Mesendoderm (in vitro differentiated cells): Measurements from ENCODE around the gene DZIP1.

ENCODE experiments used
- DNase-seq: peaks from one replicate; pipeline ENCODE4 v3.0.0; 2013
- H2AK5ac ChIP-seq: 2 replicates; pipeline ENCODE4 v1.6.1; 2013; ENCODE audit warnings: low read length, inconsistent platforms
- H2BK120ac ChIP-seq: 2 replicates; pipeline ENCODE4 v1.6.1; 2013; ENCODE audit warnings: low read depth, mild to moderate bottlenecking, low read length, moderate library complexity, mixed read lengths
- H2BK15ac ChIP-seq: replicated peaks from 2 replicates; pipeline ENCODE4 v1.6.1; 2013; ENCODE audit warnings: low read depth, mild to moderate bottlenecking, moderate library complexity
- H2BK5ac ChIP-seq: 2 replicates; pipeline ENCODE4 v1.6.1; 2013; ENCODE audit warnings: low read length, inconsistent platforms
- H3K18ac ChIP-seq: 2 replicates; pipeline ENCODE4 v1.6.1; 2013; ENCODE audit warnings: mild to moderate bottlenecking, low read length, mixed read lengths
- H3K23ac ChIP-seq: one replicate; pipeline ENCODE4 v1.6.1; 2013; ENCODE audit warnings: low read length
- H3K27ac ChIP-seq: 2 replicates; pipeline ENCODE4 v1.5.1; 2013; ENCODE audit warnings: low read depth, mild to moderate bottlenecking, inconsistent platforms, low read length, moderate library complexity
- H3K27me3 ChIP-seq: 2 replicates; pipeline ENCODE4 v1.6.1; 2013; ENCODE audit warnings: low read length, control low read depth, mild to moderate bottlenecking, inconsistent platforms; ENCODE audit not compliant: insufficient read depth, poor library complexity
- H3K36me3 ChIP-seq: 2 replicates; pipeline ENCODE4 v1.6.1; 2013; ENCODE audit warnings: low read length, inconsistent platforms; ENCODE audit not compliant: control insufficient read depth, insufficient read depth
- H3K4ac ChIP-seq: one replicate; pipeline ENCODE4 v1.6.1; 2013; ENCODE audit warnings: low read depth, mild to moderate bottlenecking, low read length, moderate library complexity
- H3K4me1 ChIP-seq: 2 replicates; pipeline ENCODE4 v1.6.1; 2013; ENCODE audit warnings: low read depth, low read length, inconsistent platforms; ENCODE audit not compliant: control insufficient read depth
- H3K4me2 ChIP-seq: 2 replicates; pipeline ENCODE4 v1.6.1; 2013; ENCODE audit warnings: low read length
- H3K4me3 ChIP-seq: 2 replicates; pipeline ENCODE4 v1.5.1; 2013; ENCODE audit warnings: mild to moderate bottlenecking, low read length
- H3K56ac ChIP-seq: one replicate; pipeline ENCODE4 v1.6.1; 2013; ENCODE audit warnings: low read length
- H3K79me1 ChIP-seq: 2 replicates; pipeline ENCODE4 v1.6.1; 2013; ENCODE audit warnings: low read length, inconsistent platforms
- H3K79me2 ChIP-seq: 2 replicates; pipeline ENCODE4 v1.6.1; 2013; ENCODE audit warnings: mild to moderate bottlenecking, low read length; ENCODE audit not compliant: control insufficient read depth, insufficient read depth
- H3K9ac ChIP-seq: 2 replicates; pipeline ENCODE4 v1.6.1; 2013; ENCODE audit warnings: low read length, inconsistent platforms
- H4K5ac ChIP-seq: one replicate; pipeline ENCODE4 v1.6.1; 2013; ENCODE audit warnings: low read length
- H4K8ac ChIP-seq: one replicate; pipeline ENCODE4 v1.6.1; 2013; ENCODE audit warnings: low read depth, mild to moderate bottlenecking, control low read depth, low read length, moderate library complexity
- WGBS: extraction: QIAGEN DNeasy Blood & Tissue Kit; methylation state at CpG from one replicate; pipeline ENCODE4 v1.1.7; 2013; ENCODE audit warnings: low lambda C conversion rate, missing lambda C conversion rate; ENCODE audit not compliant: insufficient coverage; ENCODE audit errors: extremely low coverage; 5-methylcytosine and 5-hydroxymethylcytosine counted together

Gene DZIP1

GRCh38 chr13:95652244-95652764 is 7.8 kb upstream of the DZIP1 start:
- Histone ChIP-seq H3K27ac (no peak overlapping the region), H4K5ac (no peak overlapping the region)

DNA sequence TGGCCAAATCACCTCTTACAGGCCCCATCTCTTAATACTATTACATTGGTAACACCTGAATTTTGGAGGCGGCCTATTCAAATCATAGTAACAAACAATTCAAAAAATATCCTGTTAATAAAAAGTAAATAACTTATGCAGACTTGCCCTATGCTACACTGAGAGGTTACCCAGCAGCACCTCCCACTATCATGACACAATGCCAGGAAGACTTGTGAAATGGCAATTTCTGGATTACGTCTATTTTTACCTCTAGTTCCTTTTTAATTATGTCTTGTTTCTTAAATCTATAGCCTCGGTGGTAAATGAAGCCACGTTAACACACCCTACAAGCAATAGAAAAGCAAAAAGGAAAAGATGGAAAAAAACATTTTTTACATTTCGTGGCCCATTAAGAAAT is 6.2 kb upstream of the DZIP1 start:
- no peak overlapping the region for H2AK5ac ChIP-seq
- no peak overlapping the region for H4K8ac ChIP-seq
- H3K56ac ChIP-seq: no peak overlapping the region
- no peaks in the 10 kb centered on the region for H3K36me3 ChIP-seq
- no peak overlapping the region for H2BK5ac ChIP-seq
- H3K79me2 ChIP-seq: no peaks in the 10 kb centered on the region
- no peak overlapping the region for H3K18ac ChIP-seq
- H2BK120ac ChIP-seq: no peak overlapping the region
- WGBS: no CpG with 5 or more reads among the region's 5 CpGs
- no peak for DNase-seq
- no peaks in the 10 kb centered on the region for H3K79me1 ChIP-seq
- no peaks in the 10 kb centered on the region for H3K4me1 ChIP-seq
- no peak overlapping the region for H3K4me2 ChIP-seq
- no peaks in the 10 kb centered on the region for H3K27me3 ChIP-seq
- no peak overlapping the region for H3K4ac ChIP-seq
- H3K23ac ChIP-seq: no peak overlapping the region
- no peak overlapping the region for H2BK15ac ChIP-seq
- no peak overlapping the region for H3K27ac ChIP-seq
- H4K5ac ChIP-seq: no peak overlapping the region
- no peak overlapping the region for H3K9ac ChIP-seq
- H3K4me3 ChIP-seq: no peak overlapping the region

More at GRCh38 chr13:95652244-95652764, 7.8 kb upstream of the DZIP1 start:
- Histone ChIP-seq H2BK5ac (no peak overlapping the region), H3K79me1 (no peaks in the 10 kb centered on the region), H4K8ac (no peak overlapping the region), H3K18ac (no peak overlapping the region), H3K4me3 (no peak overlapping the region), H3K4ac (no peak overlapping the region), H3K27me3 (no peaks in the 10 kb centered on the region), H3K79me2 (no peaks in the 10 kb centered on the region), H3K4me2 (no peak overlapping the region), H2AK5ac (no peak overlapping the region), H2BK15ac (no peak overlapping the region), H3K9ac (no peak overlapping the region), H3K56ac (no peak overlapping the region), H3K23ac (no peak overlapping the region), H3K36me3 (no peaks in the 10 kb centered on the region), H2BK120ac (no peak overlapping the region), H3K4me1 (no peaks in the 10 kb centered on the region)
- no CpG with 5 or more reads among the region's 1 CpG for WGBS
- no peak for DNase-seq

DNA sequence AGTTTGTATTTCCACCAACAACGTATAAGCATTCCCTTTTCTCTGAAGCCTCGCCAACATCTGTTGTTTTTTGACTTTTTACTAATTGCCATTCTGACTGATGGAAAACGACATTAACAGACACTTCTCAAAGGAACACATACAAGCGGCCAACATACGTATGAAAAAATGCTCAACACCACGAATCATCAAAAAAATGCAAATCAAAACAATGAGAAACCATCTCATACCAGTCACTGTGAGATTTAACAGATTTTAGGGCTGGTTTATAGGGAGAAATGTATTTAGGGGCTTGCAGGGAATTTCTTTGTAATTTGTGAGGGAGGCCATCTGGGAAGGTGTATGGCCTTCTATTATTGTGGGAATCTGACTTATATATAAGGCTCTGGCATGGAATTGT is 2.8 kb upstream of the DZIP1 start:
- Histone ChIP-seq H3K27ac (no peak overlapping the region), H3K4me3 (no peak overlapping the region), H4K5ac (no peak overlapping the region), H3K4ac (no peak overlapping the region), H3K36me3 (no peaks in the 10 kb centered on the region), H3K56ac (no peak overlapping the region), H3K4me2 (no peak overlapping the region), H2BK5ac (no peak overlapping the region), H3K79me2 (peaks cover 2% of the 10 kb centered on the region), H3K9ac (no peak overlapping the region), H3K23ac (no peak overlapping the region), H4K8ac (no peak overlapping the region), H3K79me1 (no peaks in the 10 kb centered on the region), H3K27me3 (no peaks in the 10 kb centered on the region), H2BK120ac (no peak overlapping the region), H2BK15ac (no peak overlapping the region), H2AK5ac (no peak overlapping the region), H3K18ac (no peak overlapping the region), H3K4me1 (peaks cover 2% of the 10 kb centered on the region)
- no peak for DNase-seq
- WGBS: no CpG with 5 or more reads among the region's 6 CpGs

- no peak overlapping the region for H2BK15ac ChIP-seq
- peak overlapping the region; percentile 94 for H3K18ac ChIP-seq
- H2BK120ac ChIP-seq: no peak overlapping the region
- peak overlapping the region; percentile 69 for H3K9ac ChIP-seq
- H3K36me3 ChIP-seq: no peaks in the 10 kb centered on the region
- no peak overlapping the region for H2AK5ac ChIP-seq
- peak overlapping the region; percentile 50 for H3K4me3 ChIP-seq
- peak overlapping the region; percentile 19 for H2BK5ac ChIP-seq
- peaks cover 2% of the 10 kb centered on the region for H3K79me2 ChIP-seq
- H4K5ac ChIP-seq: no peak overlapping the region
- H3K23ac ChIP-seq: peak overlapping the region; percentile 38
- peak; percentile 67 for DNase-seq
- H3K79me1 ChIP-seq: peaks cover 2% of the 10 kb centered on the region
- H3K27me3 ChIP-seq: no peaks in the 10 kb centered on the region
- H3K4me2 ChIP-seq: peak overlapping the region; percentile 43
- H4K8ac ChIP-seq: peak overlapping the region; percentile 87
- peaks cover 2% of the 10 kb centered on the region for H3K4me1 ChIP-seq
- H3K27ac ChIP-seq: peak overlapping the region; percentile 93
- no CpG with 5 or more reads among the region's 62 CpGs for WGBS
- H3K4ac ChIP-seq: no peak overlapping the region
- peak overlapping the region; percentile 86 for H3K56ac ChIP-seq
Measured at GRCh38 chr13:95643936-95644598, 439 bp downstream of the DZIP1 start.

DNA sequence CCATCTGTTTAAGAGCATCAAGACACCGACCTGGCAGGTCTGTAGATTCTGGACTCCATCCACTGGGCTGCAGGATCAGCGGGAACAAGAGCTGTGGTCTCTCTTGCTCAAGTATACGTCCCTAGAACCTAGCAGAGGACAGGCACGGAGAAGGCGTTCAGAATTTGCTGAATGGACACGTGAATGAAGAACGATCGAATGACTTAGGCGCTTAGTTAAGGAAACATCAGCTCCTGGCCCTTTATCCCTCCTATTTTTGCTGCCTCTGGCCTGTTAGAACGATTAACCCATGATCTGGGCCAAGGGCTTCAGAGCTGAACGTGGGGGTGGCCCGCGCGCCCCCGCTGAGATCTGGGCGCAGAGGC is 953 bp downstream of the DZIP1 start:
- Histone ChIP-seq H4K8ac (no peak overlapping the region), H3K56ac (peak overlapping the region; percentile 86), H3K23ac (no peak overlapping the region), H2BK15ac (no peak overlapping the region), H2BK120ac (no peak overlapping the region), H3K79me2 (peaks cover 2% of the 10 kb centered on the region), H4K5ac (no peak overlapping the region), H3K4ac (no peak overlapping the region), H3K27ac (peak overlapping the region; percentile 93), H3K4me2 (peak overlapping the region; percentile 43), H3K79me1 (peaks cover 3% of the 10 kb centered on the region), H3K27me3 (no peaks in the 10 kb centered on the region), H3K36me3 (no peaks in the 10 kb centered on the region), H3K9ac (peak overlapping the region; percentile 69), H2BK5ac (peak overlapping the region; percentile 3), H2AK5ac (no peak overlapping the region), H3K18ac (peak overlapping the region; percentile 94), H3K4me3 (peak overlapping the region; percentile 50), H3K4me1 (peaks cover 2% of the 10 kb centered on the region)
- peak; percentile 67 for DNase-seq
- WGBS: no CpG with 5 or more reads among the region's 16 CpGs

DNA sequence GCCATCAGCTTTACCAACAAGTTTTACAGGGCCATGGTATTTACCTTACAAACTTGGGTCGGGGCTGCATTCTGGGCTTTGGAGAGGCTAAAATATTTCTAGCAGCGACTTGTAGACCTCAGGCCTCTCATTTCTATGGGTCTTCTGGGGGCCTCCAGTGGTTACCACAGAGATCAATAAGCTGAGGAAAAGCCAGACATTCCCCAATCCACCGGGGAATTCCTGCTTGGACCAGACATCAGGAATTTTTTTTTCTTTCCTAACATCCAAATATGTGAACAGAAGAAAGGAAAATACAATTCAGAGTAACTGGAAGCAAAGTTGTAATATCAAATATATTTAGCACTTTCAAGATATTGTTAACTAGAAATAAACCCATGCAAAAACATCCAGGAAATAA is 1.5 kb downstream of the DZIP1 start:
- H3K27ac ChIP-seq: no peak overlapping the region
- no peak overlapping the region for H2BK5ac ChIP-seq
- no peak overlapping the region for H3K23ac ChIP-seq
- H3K36me3 ChIP-seq: no peaks in the 10 kb centered on the region
- H2BK120ac ChIP-seq: no peak overlapping the region
- no CpG with 5 or more reads among the region's 3 CpGs for WGBS
- no peak overlapping the region for H3K4ac ChIP-seq
- H4K5ac ChIP-seq: no peak overlapping the region
- peak; percentile 32 for DNase-seq
- H2AK5ac ChIP-seq: no peak overlapping the region
- H3K79me1 ChIP-seq: peaks cover 3% of the 10 kb centered on the region
- no peaks in the 10 kb centered on the region for H3K27me3 ChIP-seq
- H3K4me3 ChIP-seq: no peak overlapping the region
- peaks cover 2% of the 10 kb centered on the region for H3K79me2 ChIP-seq
- peak overlapping the region; percentile 18 for H3K4me2 ChIP-seq
- no peak overlapping the region for H3K18ac ChIP-seq
- H4K8ac ChIP-seq: no peak overlapping the region
- H3K4me1 ChIP-seq: peaks cover 2% of the 10 kb centered on the region
- H3K9ac ChIP-seq: peak overlapping the region; percentile 69
- H2BK15ac ChIP-seq: no peak overlapping the region
- no peak overlapping the region for H3K56ac ChIP-seq
